Spleen (tissue), 7 donors: ENCODE measurements around the gene WHRN.

ENCODE experiments used
- POLR2A ChIP-seq, 3 donors: fragments of 450-650 bp; IDR thresholded peaks; one replicate each; pipeline ENCODE4 v1.5.1; 2017; ENCODE audit warnings: antibody characterized with exemption in 3 of 3, mild to moderate bottlenecking in 1 of 3
- POLR2AphosphoS5 ChIP-seq, 3 donors: sonication (generic); formaldehyde crosslinking; IDR thresholded peaks; one replicate each; pipeline ENCODE4 v1.5.1; 2017; ENCODE audit warnings: antibody characterized with exemption in 3 of 3
- TF ChIP-seq, protein P1 (sequence below), 11 experiments: fragments of 200-600 bp in 7 of 11; fragments of 450-650 bp in 4 of 11; sonication (generic) in 4 of 11; IDR thresholded peaks in 8 of 11; conservative IDR thresholded peaks in 3 of 11; 1 replicate in 7 of 11; 2 replicates in 4 of 11; pipeline versions ENCODE4 v1.4.0 to v1.8.0; 2016 to 2021; ENCODE audit warnings: antibody characterized with exemption in 11 of 11, inconsistent platforms in 4 of 11, mild to moderate bottlenecking in 1 of 11
- donor health status: DM: no; HTN: no; CAD: no; lungs with moderate emphysema.
- donor health status: DM: no; HTN: no; CAD: no.
- donor health status: DM: no; HTN: no; CAD: no.

DNA sequence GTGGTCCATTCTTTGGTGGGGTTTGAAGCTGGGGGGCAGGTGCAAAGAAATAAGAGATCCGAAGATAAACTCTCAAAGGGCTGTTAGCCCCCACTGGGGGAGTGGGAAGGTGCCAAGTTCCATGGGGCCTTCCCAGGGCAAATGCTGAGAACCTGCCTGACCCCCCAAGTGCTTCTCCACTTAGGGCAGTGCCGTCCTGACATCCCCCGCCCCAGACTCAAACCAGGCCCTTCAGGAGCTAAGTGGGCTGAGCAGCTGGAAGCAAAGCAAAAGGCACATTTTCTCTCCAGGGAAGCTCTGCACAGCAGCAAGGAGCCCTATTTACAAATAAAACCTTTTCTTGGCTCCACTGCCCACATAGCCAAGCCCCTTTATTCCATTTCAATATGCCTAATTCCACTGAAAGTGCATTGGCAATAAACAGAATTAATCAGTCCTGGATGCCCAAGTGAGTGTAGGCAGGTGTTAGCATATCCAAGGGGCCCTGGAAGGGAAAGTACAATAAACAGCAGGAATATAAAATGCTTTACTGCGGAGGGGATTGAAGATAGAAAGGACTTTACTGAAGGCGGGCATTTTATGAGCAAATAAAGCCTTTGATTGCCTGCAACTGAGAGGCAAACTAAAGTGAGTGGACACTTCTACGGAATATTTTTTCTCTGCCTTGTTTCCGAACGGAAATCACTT, 44.6 kb downstream of the WHRN start:
- TF ChIP-seq POLR2A (IDR thresholded peaks at IDR 0.05) (no peak), POLR2AphosphoS5 (IDR thresholded peaks at IDR 0.05) (no peak)
- TF ChIP-seq, protein P1, sequence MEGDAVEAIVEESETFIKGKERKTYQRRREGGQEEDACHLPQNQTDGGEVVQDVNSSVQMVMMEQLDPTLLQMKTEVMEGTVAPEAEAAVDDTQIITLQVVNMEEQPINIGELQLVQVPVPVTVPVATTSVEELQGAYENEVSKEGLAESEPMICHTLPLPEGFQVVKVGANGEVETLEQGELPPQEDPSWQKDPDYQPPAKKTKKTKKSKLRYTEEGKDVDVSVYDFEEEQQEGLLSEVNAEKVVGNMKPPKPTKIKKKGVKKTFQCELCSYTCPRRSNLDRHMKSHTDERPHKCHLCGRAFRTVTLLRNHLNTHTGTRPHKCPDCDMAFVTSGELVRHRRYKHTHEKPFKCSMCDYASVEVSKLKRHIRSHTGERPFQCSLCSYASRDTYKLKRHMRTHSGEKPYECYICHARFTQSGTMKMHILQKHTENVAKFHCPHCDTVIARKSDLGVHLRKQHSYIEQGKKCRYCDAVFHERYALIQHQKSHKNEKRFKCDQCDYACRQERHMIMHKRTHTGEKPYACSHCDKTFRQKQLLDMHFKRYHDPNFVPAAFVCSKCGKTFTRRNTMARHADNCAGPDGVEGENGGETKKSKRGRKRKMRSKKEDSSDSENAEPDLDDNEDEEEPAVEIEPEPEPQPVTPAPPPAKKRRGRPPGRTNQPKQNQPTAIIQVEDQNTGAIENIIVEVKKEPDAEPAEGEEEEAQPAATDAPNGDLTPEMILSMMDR (IDR thresholded peaks at IDR 0.05 in 8 of 11, conservative IDR thresholded peaks at IDR 0.05 in 3 of 11) = no peak
